AG10803 (cell line): ENCODE results near the gene FOXP2.
A peak's percentile ranks its signal among the peaks of the same experiment; 100 is the strongest.
"Not testable (repeated sequence)": the region's sequence is repeated elsewhere in the genome, so short reads cannot be mapped to it uniquely, and the experiment has no call there.

Source experiments
- DNase-seq: peaks from one replicate; pipeline ENCODE4 v3.0.0; 2010; ENCODE audit warnings: low read depth
- H3K4me3 ChIP-seq: 2 replicates; pipeline ENCODE4 v1.5.1; 2011; ENCODE audit warnings: mild to moderate bottlenecking, low read length, control low read depth
- TF ChIP-seq, protein P1 (sequence below): conservative IDR thresholded peaks from 2 replicates; pipeline ENCODE4 v1.5.1; 2011; ENCODE audit warnings: mild to moderate bottlenecking, low read length, control low read depth, inconsistent platforms

Gene FOXP2

DNA sequence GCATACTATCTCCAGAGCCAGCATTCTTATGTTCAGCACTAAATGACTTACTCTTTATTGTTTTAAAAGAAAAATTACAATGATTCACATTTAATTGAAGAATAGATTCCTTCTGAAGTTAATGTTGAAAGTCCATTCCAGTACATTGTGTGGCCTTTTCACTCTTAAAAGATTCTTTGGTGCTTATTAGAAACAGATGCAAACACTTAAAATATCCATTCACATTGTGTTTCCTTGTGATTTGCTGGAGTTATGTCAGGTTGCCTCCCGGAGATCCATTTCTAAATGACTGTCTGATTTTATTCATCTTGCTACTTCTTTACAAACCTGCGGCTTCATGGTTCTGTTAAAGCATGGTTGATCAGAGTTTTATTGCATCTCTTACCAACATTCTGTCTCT, 152.8 kb downstream of the FOXP2 start:
- DNase-seq = peak; percentile 54
- TF ChIP-seq, protein P1, sequence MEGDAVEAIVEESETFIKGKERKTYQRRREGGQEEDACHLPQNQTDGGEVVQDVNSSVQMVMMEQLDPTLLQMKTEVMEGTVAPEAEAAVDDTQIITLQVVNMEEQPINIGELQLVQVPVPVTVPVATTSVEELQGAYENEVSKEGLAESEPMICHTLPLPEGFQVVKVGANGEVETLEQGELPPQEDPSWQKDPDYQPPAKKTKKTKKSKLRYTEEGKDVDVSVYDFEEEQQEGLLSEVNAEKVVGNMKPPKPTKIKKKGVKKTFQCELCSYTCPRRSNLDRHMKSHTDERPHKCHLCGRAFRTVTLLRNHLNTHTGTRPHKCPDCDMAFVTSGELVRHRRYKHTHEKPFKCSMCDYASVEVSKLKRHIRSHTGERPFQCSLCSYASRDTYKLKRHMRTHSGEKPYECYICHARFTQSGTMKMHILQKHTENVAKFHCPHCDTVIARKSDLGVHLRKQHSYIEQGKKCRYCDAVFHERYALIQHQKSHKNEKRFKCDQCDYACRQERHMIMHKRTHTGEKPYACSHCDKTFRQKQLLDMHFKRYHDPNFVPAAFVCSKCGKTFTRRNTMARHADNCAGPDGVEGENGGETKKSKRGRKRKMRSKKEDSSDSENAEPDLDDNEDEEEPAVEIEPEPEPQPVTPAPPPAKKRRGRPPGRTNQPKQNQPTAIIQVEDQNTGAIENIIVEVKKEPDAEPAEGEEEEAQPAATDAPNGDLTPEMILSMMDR = no peak
- no peak overlapping the region for H3K4me3 ChIP-seq

DNA sequence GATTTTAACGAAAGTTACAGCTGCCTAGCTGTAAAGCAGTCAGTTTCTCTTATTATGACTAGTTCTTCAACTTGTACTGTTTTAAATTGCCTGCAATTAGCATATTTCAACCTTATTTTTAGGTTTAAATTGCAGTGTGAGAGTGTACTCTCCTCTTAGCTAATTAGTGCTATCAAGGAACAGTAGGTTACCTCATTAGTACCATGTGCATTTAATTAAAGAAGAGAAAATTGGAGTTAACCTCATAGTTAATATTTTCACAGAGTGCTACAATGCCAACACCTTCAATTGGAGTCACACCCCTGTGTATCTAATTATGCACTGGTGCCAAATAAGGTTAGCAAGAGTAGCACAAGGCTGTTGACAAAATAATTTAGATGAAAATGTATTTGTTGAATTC, 154.6 kb downstream of the FOXP2 start:
- TF ChIP-seq, protein P1 = no peak
- no peak overlapping the region for H3K4me3 ChIP-seq
- DNase-seq = no peak

DNA sequence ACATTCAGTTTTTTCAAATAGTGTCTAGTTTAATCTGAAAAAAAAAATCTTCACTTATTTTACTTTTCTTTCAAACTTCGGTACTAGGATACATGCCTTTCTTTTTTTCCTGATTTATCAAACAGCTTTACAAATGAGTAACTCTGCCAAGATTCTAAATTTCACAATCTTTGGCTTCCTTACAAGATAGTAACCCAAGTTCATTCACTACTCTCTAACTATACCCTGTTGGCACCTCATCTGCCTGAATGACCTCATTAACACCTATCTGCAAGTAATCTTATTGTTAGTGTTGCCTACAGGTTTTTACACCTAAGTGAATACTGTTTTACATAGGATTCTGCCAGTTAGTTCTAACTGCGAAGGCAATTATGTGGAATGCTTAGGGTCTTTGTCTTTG, 159.8 kb downstream of the FOXP2 start:
- no peak overlapping the region for H3K4me3 ChIP-seq
- peak; percentile 57 for DNase-seq
- TF ChIP-seq, protein P1 = no peak

DNA sequence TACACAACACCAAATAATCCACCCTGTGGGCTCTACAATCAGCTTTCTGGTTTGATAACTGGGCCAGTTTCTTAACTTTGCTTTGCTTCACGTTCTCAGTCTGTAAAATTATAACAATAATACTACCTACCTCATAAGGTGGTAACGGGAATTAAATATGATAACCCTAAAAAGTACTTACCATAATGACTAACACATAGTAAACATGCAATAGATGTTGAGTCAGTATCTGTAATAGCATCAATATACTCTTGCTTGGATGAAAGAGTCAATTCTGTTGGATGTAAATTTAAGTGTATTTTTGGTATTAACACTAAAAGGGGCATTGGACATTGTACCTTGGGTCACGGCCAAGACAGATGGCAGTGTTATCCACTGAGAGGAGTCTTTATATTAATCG, 160.5 kb downstream of the FOXP2 start:
- TF ChIP-seq, protein P1 = no peak
- no peak overlapping the region for H3K4me3 ChIP-seq
- DNase-seq = no peak

DNA sequence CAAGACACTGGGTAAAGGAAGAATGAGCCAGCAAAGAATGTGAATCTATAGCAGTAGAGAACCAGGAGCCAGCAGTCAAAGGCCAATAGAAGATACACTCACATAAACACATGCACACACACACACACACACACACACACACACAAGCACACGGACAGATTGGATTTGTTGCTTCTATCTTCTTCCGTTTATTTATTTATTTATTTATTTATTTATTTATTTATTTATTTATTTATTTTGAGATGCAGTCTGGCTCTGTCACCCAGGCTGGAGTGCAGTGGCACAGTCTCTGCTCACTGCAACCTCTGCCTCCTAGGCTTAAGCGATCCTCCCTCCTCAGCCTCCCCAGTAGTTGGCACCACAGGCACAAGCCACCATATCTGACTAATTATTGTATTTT, 166.3 kb downstream of the FOXP2 start:
- DNase-seq, H3K4me3 ChIP-seq: not testable (repeated sequence)

DNA sequence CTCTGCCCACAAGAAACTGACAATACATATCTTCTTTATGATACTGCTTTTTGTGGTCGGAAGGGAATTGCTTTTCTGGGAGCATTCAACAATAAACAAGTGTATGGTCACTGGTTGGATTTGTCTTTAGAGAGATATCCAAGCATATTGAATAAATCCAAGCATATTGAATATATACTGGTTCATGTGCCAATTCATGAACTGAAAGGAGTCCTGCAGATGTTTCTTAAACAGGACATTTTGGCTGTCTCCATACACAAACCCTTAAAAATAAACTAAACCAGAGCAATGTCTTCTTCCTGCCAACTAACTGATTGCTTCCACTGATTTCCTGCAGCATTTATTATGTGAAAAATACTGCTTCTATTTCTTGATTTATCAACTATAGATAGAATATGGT, 173.9 kb downstream of the FOXP2 start:
- no peak overlapping the region for H3K4me3 ChIP-seq
- no peak for DNase-seq
- TF ChIP-seq, protein P1 = no peak

DNA sequence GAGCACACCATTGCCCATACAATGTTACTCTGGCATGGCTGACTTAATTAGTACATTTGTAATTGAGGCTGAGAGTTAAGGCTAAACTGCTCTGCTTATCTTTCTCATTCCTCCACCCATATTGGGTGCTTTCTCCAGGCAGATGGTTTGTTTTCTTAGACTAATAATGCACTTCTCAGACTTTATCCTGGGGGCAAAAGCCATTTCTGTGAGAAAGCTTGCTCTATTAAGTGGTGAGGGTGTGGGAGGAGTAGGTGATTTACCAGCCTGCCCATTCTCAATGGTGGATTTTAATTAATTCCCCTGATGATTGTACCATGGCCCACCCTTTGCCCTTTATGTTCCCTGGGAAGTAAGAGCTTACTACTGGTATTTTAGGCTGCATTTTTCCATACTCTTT, 174.8 kb downstream of the FOXP2 start:
- TF ChIP-seq, protein P1 = no peak
- H3K4me3 ChIP-seq = no peak overlapping the region
- no peak for DNase-seq

DNA sequence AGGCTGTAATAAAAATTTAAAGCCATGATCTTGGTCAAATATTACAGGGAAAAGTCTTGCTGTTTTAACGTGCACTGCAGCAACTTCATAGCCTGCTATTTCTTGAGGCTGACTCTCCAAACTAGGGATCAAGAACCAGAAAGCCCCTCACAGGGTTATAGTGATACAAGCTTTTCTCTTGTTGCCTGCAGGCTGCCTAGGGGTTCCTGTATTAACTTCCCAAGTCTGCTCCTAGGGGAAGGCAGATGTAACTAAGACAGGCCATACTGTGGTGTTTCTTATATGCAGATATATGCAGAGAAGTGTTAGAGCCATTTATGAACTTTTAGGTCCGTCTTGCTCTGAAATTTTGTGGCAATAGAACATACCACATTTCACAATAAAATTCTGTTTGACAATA, 175.7 kb downstream of the FOXP2 start:
- TF ChIP-seq, protein P1 = no peak
- no peak overlapping the region for H3K4me3 ChIP-seq
- no peak for DNase-seq
